H9 (cell line): ENCODE data around the gene TMA16. TPM values are rescaled to one million over a fixed set of nuclear protein-coding genes. Genes with fewer than 3 reads are reported as not detected.

Experiments used
- DNase-seq: peaks from one replicate; pipeline ENCODE4 v3.0.0-alpha.2; 2017
- H2AFZ ChIP-seq: one replicate; pipeline ENCODE4 v1.6.1; 2013; ENCODE audit warnings: mild to moderate bottlenecking, low read length, control low read depth, moderate library complexity
- H2AK5ac ChIP-seq: 2 replicates; pipeline ENCODE4 v1.6.1; 2013; ENCODE audit warnings: low read length, control low read depth, mixed read lengths; ENCODE audit not compliant: insufficient read length
- H2BK120ac ChIP-seq: one replicate; pipeline ENCODE4 v1.6.1; 2013; ENCODE audit warnings: low read depth, mild to moderate bottlenecking, low read length, control low read depth, inconsistent platforms; ENCODE audit not compliant: poor library complexity, severe bottlenecking
- H2BK12ac ChIP-seq: 2 replicates; pipeline ENCODE4 v1.6.1; 2013; ENCODE audit warnings: low read length, control low read depth, mixed read lengths, low read depth; ENCODE audit not compliant: insufficient read length
- H2BK15ac ChIP-seq: 2 replicates; pipeline ENCODE4 v1.6.1; 2013; ENCODE audit warnings: low read depth, low read length, control low read depth
- H2BK20ac ChIP-seq: one replicate; pipeline ENCODE4 v1.6.1; 2013; ENCODE audit warnings: low read depth, mild to moderate bottlenecking, low read length, control low read depth, inconsistent platforms; ENCODE audit not compliant: poor library complexity, severe bottlenecking
- H2BK5ac ChIP-seq: 2 replicates; pipeline ENCODE4 v1.6.1; 2013; ENCODE audit warnings: low read length, control low read depth, mixed read lengths; ENCODE audit not compliant: insufficient read length
- H3K14ac ChIP-seq: 2 replicates; pipeline ENCODE4 v1.6.1; 2013; ENCODE audit warnings: low read length, control low read depth; ENCODE audit not compliant: insufficient read depth
- H3K18ac ChIP-seq: 2 replicates; pipeline ENCODE4 v1.6.1; 2013; ENCODE audit warnings: low read depth, mild to moderate bottlenecking, mixed read lengths, low read length, control low read depth; ENCODE audit not compliant: insufficient read length
- H3K23ac ChIP-seq: 2 replicates; pipeline ENCODE4 v1.6.1; 2013; ENCODE audit warnings: low read length, control low read depth, mixed read lengths, low read depth; ENCODE audit not compliant: insufficient read length
- H3K23me2 ChIP-seq: 2 replicates; pipeline ENCODE4 v1.6.1; 2013; ENCODE audit warnings: low read depth, mild to moderate bottlenecking, mixed read lengths, low read length, control low read depth; ENCODE audit not compliant: insufficient read length, poor library complexity, severe bottlenecking
- H3K27ac ChIP-seq: 2 replicates; pipeline ENCODE4 v1.5.1; 2013; ENCODE audit warnings: low read length, control low read depth, mixed read lengths, low read depth; ENCODE audit not compliant: insufficient read length
- H3K27me3 ChIP-seq: 2 replicates; pipeline ENCODE4 v1.6.1; 2013; ENCODE audit warnings: low read length, control low read depth, inconsistent platforms; ENCODE audit not compliant: insufficient read depth
- H3K4ac ChIP-seq: 2 replicates; pipeline ENCODE4 v1.6.1; 2013; ENCODE audit warnings: low read depth, mild to moderate bottlenecking, control low read depth, inconsistent platforms, low read length, moderate library complexity
- H3K4me1 ChIP-seq: 2 replicates; pipeline ENCODE4 v1.6.1; 2013; ENCODE audit warnings: low read length, control low read depth, inconsistent platforms; ENCODE audit not compliant: insufficient read depth
- H3K4me2 ChIP-seq: 2 replicates; pipeline ENCODE4 v1.6.1; 2013; ENCODE audit warnings: low read length, control low read depth, mixed read lengths; ENCODE audit not compliant: insufficient read length, insufficient read depth
- H3K56ac ChIP-seq: 2 replicates; pipeline ENCODE4 v1.6.1; 2013; ENCODE audit warnings: low read depth, mild to moderate bottlenecking, mixed read lengths, low read length, control low read depth; ENCODE audit not compliant: insufficient read length
- H3K79me1 ChIP-seq: 2 replicates; pipeline ENCODE4 v1.6.1; 2013; ENCODE audit warnings: low read depth, mild to moderate bottlenecking, moderate library complexity, low read length, control low read depth, inconsistent platforms; ENCODE audit not compliant: insufficient read depth, poor library complexity, severe bottlenecking
- H3K79me2 ChIP-seq: 2 replicates; pipeline ENCODE4 v1.6.1; 2013; ENCODE audit warnings: low read length, control low read depth, inconsistent platforms; ENCODE audit not compliant: insufficient read depth
- H3K9ac ChIP-seq: 2 replicates; pipeline ENCODE4 v1.6.1; 2013; ENCODE audit warnings: low read length, control low read depth, mixed read lengths; ENCODE audit not compliant: insufficient read length; ENCODE audit errors: extremely low read depth
- H3K9me3 ChIP-seq: one replicate; pipeline ENCODE4 v1.6.1; 2013; ENCODE audit warnings: low read depth, low read length, inconsistent platforms; ENCODE audit not compliant: control insufficient read depth
- H3T11ph ChIP-seq: one replicate; pipeline ENCODE4 v1.6.1; 2013; ENCODE audit warnings: mild to moderate bottlenecking, low read length, control low read depth, inconsistent platforms
- H4K20me1 ChIP-seq: one replicate; pipeline ENCODE4 v1.6.1; 2013; ENCODE audit not compliant: control insufficient read depth, insufficient read length, insufficient read depth
- H4K5ac ChIP-seq: 2 replicates; pipeline ENCODE4 v1.6.1; 2013; ENCODE audit warnings: low read depth, mild to moderate bottlenecking, mixed read lengths, low read length, control low read depth; ENCODE audit not compliant: insufficient read length
- H4K8ac ChIP-seq: replicated peaks from 2 replicates; pipeline ENCODE4 v1.6.1; 2013; ENCODE audit warnings: low read length, control low read depth, mixed read lengths, low read depth; ENCODE audit not compliant: insufficient read length
- H4K91ac ChIP-seq: 2 replicates; pipeline ENCODE4 v1.6.1; 2013; ENCODE audit warnings: low read depth, mild to moderate bottlenecking, moderate library complexity, mixed read lengths, low read length, control low read depth; ENCODE audit not compliant: insufficient read length
- H3K27ac Mint-ChIP-seq, 3 experiments: 2 replicates in 2 of 3; 3 replicates in 1 of 3; pipeline ENCODE4 v1.8.0; 2020 to 2021; ENCODE audit warnings: mixed read lengths in 3 of 3, mild to moderate bottlenecking in 1 of 3, moderate library complexity in 1 of 3
- H3K27me3 Mint-ChIP-seq: 2 replicates; pipeline ENCODE4 v1.8.0; 2021; ENCODE audit warnings: low read depth, mild to moderate bottlenecking, moderate library complexity, mixed read lengths
- H3K36me3 Mint-ChIP-seq, 3 experiments: 2 replicates in 2 of 3; 3 replicates in 1 of 3; pipeline ENCODE4 v1.8.0; 2020 to 2021; ENCODE audit warnings: low read depth in 3 of 3, mixed read lengths in 3 of 3; ENCODE audit not compliant: insufficient read depth in 1 of 3
- H3K4me1 Mint-ChIP-seq, 2 experiments: 2 replicates each; pipeline ENCODE4 v1.8.0; 2020; ENCODE audit warnings: mixed read lengths in 2 of 2
- H3K4me3 Mint-ChIP-seq, 2 experiments: 2 replicates in 1 of 2; 3 replicates in 1 of 2; pipeline ENCODE4 v1.8.0; 2020 to 2021; ENCODE audit warnings: mild to moderate bottlenecking in 2 of 2, mixed read lengths in 2 of 2, moderate library complexity in 1 of 2
- H3K9me3 Mint-ChIP-seq, 2 experiments: 2 replicates in 1 of 2; 3 replicates in 1 of 2; pipeline ENCODE4 v1.8.0; 2020; ENCODE audit warnings: mild to moderate bottlenecking in 2 of 2, mixed read lengths in 2 of 2, moderate library complexity in 1 of 2
- CTCF ChIP-seq: fragments of 200-600 bp; sonication (generic); conservative IDR thresholded peaks from 3 replicates; pipeline ENCODE4 v1.8.0; 2021; ENCODE audit warnings: antibody characterized with exemption, mild to moderate bottlenecking
- WGBS: extraction: QIAGEN DNeasy Blood & Tissue Kit; methylation state at CpG from one replicate; pipeline ENCODE4 v1.1.7; 2013; ENCODE audit warnings: missing lambda C conversion rate, low lambda C conversion rate, mixed read lengths; ENCODE audit not compliant: insufficient read length; ENCODE audit errors: extremely low coverage; 5-methylcytosine and 5-hydroxymethylcytosine counted together
- total RNA-seq: library from RNA; stranded (reverse); gene quantifications from 2 replicates; pipeline ENCODE4 v1.2.1, GENCODE V29; 2021

The TMA16 gene
- total RNA-seq, 1 experiment from 2014 or later, result 61.3 TPM

DNA sequence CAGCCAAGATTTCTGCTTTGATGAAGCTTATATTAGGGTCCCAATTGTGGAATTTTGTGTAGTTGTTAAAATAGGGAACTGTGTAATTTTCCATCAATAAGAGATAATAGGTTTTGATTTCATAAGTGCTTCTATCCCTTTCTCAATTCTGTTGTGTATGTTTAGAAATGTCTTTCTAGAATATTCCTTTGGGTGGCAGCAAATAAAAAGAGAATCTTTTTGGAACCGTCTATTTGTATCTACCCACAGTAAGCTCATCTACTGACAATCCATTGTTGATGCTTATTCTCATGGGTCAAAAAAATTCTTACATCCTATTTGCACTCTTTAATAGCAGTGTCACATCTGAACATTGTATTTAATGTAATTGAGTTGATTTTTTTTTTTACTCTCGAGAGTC, 61.7 kb downstream of the TMA16 start:
- Histone ChIP-seq H4K5ac (no peak overlapping the region), H3K27me3 (no peaks in the 10 kb centered on the region), H2BK5ac (no peak overlapping the region), H3K4ac (no peak overlapping the region), H4K91ac (no peak overlapping the region), H4K20me1 (no peaks in the 10 kb centered on the region), H2BK120ac (no peak overlapping the region), H2BK15ac (no peak overlapping the region), H3K23ac (no peak overlapping the region), H2BK12ac (no peak overlapping the region), H3K79me1 (no peaks in the 10 kb centered on the region), H3K4me2 (no peak overlapping the region), H3T11ph (no peak overlapping the region), H3K79me2 (no peaks in the 10 kb centered on the region), H4K8ac (no peak overlapping the region), H3K18ac (no peak overlapping the region), H3K56ac (no peak overlapping the region), H2AK5ac (no peak overlapping the region), H3K4me1 (no peaks in the 10 kb centered on the region), H3K9me3 (no peaks in the 10 kb centered on the region), H3K9ac (no peak overlapping the region), H3K14ac (no peak overlapping the region), H2AFZ (no peak overlapping the region), H2BK20ac (no peak overlapping the region), H3K27ac (no peak overlapping the region), H3K23me2 (no peaks in the 10 kb centered on the region)
- H3K4me1 Mint-ChIP-seq, result no peaks in the 10 kb centered on the region
- H3K36me3 Mint-ChIP-seq, result peaks cover 0 to 9% (median 0%) of the 10 kb centered on the region in 3 experiments; a peak in 1 of 7 replicates
- no peak overlapping the region for H3K4me3 Mint-ChIP-seq
- TF ChIP-seq CTCF, result no peak; the same call in 1 of the 3 replicates
- H3K9me3 Mint-ChIP-seq, result peaks cover 0 to 2% of the 10 kb centered on the region in 2 experiments; a peak in 1 of 5 replicates
- H3K27ac Mint-ChIP-seq, result no peak overlapping the region
- DNase-seq, result no peak
- H3K27me3 Mint-ChIP-seq, result no peaks in the 10 kb centered on the region
- WGBS, result no CpG with 5 or more reads among the region's 2 CpGs
